ENCODE results near the gene GK.

Gene GK

GRCh38 chrX:30653415-30654131 is at the start of gene GK:
Gene GK (plus strand): TSS chrX:30653423. CDS start chrX:30653538, 115 bp downstream.
- Histone ChIP-seq H3K4me2 (peak within 1 kb of the TSS; percentile 82), H3K27ac (peak within 1 kb of the TSS; percentile 33; the same call in 1 of the 2 replicates), H3K4me3 (peak within 1 kb of the TSS; percentile 69), H3K9ac (peak within 1 kb of the TSS; percentile 73), H4K20me1 (no peaks in the 10 kb centered on the region), H3K9me3 (no peaks in the 10 kb centered on the region), H3K4me1 (peaks cover 11% of the 10 kb centered on the region; the same call in 1 of the 2 replicates), H3K27me3 (no peaks in the 10 kb centered on the region), H3K36me3 (no peaks in the 10 kb centered on the region)
- no peak for TF ChIP-seq Cebpa-rat (IDR thresholded peaks at IDR 0.05)

GRCh38 chrX:30607155-30607554 is 46.1 kb upstream of the GK start:
- no peaks in the 10 kb centered on the region for H4K20me1 ChIP-seq
- no peak for TF ChIP-seq Cebpa-rat (IDR thresholded peaks at IDR 0.05)
- no peak overlapping the region for H3K27ac ChIP-seq
- H3K9ac ChIP-seq, result no peak overlapping the region
- no peaks in the 10 kb centered on the region for H3K27me3 ChIP-seq
- H3K36me3 ChIP-seq, result no peaks in the 10 kb centered on the region
- H3K4me1 ChIP-seq, result no peaks in the 10 kb centered on the region
- no peak overlapping the region for H3K4me3 ChIP-seq
- H3K4me2 ChIP-seq, result no peak overlapping the region
- H3K9me3 ChIP-seq, result peaks cover 16% of the 10 kb centered on the region

DNA sequence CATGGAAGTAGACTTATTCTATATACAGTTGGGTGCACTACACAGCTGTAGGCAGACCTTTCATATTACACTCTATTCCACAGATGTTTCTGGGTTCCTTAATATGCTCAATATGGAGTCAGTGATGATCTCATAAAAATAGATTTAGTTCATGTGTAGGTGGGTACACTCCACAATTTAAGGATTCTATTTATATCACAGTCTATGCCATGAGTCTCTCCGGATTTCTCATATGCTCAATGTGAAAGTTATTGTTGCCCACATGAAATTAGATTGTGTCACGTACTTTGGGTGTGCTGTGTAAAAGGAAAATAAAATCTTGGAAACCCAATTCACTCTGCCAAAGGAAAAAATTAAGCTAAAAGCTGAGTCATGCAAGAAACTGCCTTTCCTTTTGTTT is 43.2 kb upstream of the GK start:
- H3K4me3 ChIP-seq, result no peak overlapping the region
- no peaks in the 10 kb centered on the region for H4K20me1 ChIP-seq
- H3K9ac ChIP-seq, result no peak overlapping the region
- no peaks in the 10 kb centered on the region for H3K4me1 ChIP-seq
- H3K27ac ChIP-seq, result no peak overlapping the region
- H3K36me3 ChIP-seq, result no peaks in the 10 kb centered on the region
- no peak overlapping the region for H3K4me2 ChIP-seq
- H3K9me3 ChIP-seq, result peaks cover 9% of the 10 kb centered on the region
- TF ChIP-seq Cebpa-rat (IDR thresholded peaks at IDR 0.05), result no peak
- H3K27me3 ChIP-seq, result no peaks in the 10 kb centered on the region

- no peak overlapping the region for H3K27ac ChIP-seq
- no peaks in the 10 kb centered on the region for H4K20me1 ChIP-seq
- H3K4me2 ChIP-seq, result no peak overlapping the region
- no peak for TF ChIP-seq Cebpa-rat (IDR thresholded peaks at IDR 0.05)
- H3K36me3 ChIP-seq, result no peaks in the 10 kb centered on the region
- H3K9me3 ChIP-seq, result peaks cover 16% of the 10 kb centered on the region
- no peak overlapping the region for H3K4me3 ChIP-seq
- H3K9ac ChIP-seq, result no peak overlapping the region
- no peaks in the 10 kb centered on the region for H3K27me3 ChIP-seq
- peaks cover 3% of the 10 kb centered on the region for H3K4me1 ChIP-seq
These were observed 41.0 kb upstream of the GK start for GRCh38 chrX:30612250-30612655.

DNA sequence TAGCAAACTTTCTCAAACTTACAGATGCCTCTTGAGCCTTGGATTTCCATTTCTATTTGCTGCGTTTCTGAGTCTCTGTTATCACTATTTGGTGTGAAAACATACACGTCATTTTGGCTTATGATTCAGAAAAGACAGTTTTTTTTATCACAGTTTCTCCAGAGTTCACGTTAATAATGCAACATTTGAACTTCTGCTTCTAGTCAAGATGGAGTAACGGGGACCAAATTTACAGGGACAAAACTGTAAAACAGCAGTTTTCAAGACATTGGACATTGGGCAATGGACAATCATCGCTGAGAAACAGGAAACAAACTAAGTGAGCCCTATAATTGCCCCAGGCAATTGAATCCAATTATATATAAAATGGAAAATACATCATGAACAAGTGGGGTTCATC is 39.5 kb upstream of the GK start:
- H3K36me3 ChIP-seq, result no peaks in the 10 kb centered on the region

DNA sequence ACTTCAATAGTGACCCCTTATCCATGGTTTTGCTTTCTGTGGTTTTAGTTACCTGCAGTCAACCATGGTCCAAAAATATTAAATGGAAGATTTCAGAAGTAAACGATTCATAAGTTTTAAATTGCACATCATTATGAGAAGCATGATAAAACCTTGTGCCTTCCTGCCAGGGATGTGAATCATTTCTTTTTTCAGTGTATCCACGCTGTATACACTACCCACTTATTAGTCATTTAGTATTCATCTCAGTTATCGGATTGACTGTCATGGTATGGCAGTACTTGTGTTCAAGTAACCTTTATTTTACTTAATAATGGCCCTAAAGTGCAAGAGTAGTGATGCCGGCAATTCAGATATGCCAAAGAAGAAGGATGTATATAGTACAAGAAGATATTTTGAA is 38.0 kb upstream of the GK start:
- H3K36me3 ChIP-seq, result no peaks in the 10 kb centered on the region
- H4K20me1 ChIP-seq, result no peaks in the 10 kb centered on the region
- H3K4me3 ChIP-seq, result no peak overlapping the region
- H3K9ac ChIP-seq, result no peak overlapping the region
- H3K4me1 ChIP-seq, result peaks cover 23% of the 10 kb centered on the region
- peaks cover 18% of the 10 kb centered on the region for H3K9me3 ChIP-seq
- no peak overlapping the region for H3K4me2 ChIP-seq
- no peaks in the 10 kb centered on the region for H3K27me3 ChIP-seq
- H3K27ac ChIP-seq, result no peak overlapping the region
- no peak for TF ChIP-seq Cebpa-rat (IDR thresholded peaks at IDR 0.05)

More for the DNA sequence above, 39.5 kb upstream of the GK start:
- H3K9me3 ChIP-seq, result peaks cover 18% of the 10 kb centered on the region
- H3K4me3 ChIP-seq, result no peak overlapping the region
- H4K20me1 ChIP-seq, result no peaks in the 10 kb centered on the region
- H3K9ac ChIP-seq, result no peak overlapping the region
- H3K4me1 ChIP-seq, result peaks cover 18% of the 10 kb centered on the region
- no peak overlapping the region for H3K4me2 ChIP-seq
- H3K27me3 ChIP-seq, result no peaks in the 10 kb centered on the region
- no peak overlapping the region for H3K27ac ChIP-seq
- TF ChIP-seq Cebpa-rat (IDR thresholded peaks at IDR 0.05), result no peak

DNA sequence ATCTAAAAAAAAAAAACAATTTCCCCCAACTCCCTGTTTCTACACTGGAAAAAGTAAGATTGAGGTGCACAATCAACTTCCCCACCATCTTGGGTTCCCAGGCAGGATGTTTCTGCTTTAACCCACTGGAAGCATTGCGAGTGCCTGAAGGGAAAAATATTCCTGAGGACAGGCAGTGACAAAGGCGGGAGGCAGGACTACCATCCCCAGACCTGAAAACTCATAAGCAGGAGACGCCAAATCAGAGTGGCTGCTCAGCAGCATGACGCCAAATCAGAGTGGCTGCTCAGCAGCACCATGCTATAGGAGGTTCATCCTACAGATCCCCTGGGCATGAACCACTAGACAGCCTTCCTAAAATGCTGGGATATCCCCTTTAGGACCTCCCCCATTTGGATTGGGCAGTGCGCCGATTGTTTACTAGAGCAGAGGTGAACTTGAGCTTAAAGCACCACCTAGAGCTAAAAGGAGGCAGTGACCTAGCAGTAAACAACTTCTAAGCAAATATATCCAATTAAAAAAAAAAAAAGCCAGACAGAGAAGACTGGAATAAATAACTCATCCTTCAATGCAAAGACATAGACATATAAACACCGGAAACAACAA is 35.0 kb upstream of the GK start:
- peak overlapping the region; percentile 43 for H3K4me3 ChIP-seq
- no peaks in the 10 kb centered on the region for H4K20me1 ChIP-seq
- H3K27ac ChIP-seq, result peak overlapping the region; percentile 69
- H3K4me2 ChIP-seq, result peak overlapping the region; percentile 94
- H3K27me3 ChIP-seq, result no peaks in the 10 kb centered on the region
- H3K4me1 ChIP-seq, result peaks cover 23% of the 10 kb centered on the region
- peak overlapping the region; percentile 43; the same call in 1 of the 2 replicates for H3K9ac ChIP-seq
- TF ChIP-seq Cebpa-rat (IDR thresholded peaks at IDR 0.05), result no peak
- no peaks in the 10 kb centered on the region for H3K36me3 ChIP-seq
- peaks cover 25% of the 10 kb centered on the region for H3K9me3 ChIP-seq

DNA sequence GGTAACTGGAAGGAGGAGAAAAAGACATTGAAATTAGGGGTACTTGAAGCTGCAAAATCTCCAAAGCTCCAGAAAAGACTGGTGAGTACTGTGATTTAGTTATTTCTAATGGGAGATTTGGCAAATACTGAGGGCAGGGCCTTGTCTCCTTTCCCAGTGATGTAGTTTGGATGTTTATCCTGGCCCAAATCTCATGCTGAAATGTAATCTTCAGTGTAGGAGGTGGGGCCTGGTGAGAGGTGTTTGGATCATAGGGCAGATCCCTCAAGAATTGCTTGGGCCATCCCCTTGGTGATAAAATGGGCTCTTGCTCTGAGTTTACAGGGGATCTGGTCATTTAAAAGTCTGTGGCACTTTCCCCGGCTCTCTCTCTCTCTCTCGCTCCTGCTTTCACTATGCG is 33.1 kb upstream of the GK start:
- no peak overlapping the region for H3K4me2 ChIP-seq
- no peak overlapping the region for H3K4me3 ChIP-seq
- no peaks in the 10 kb centered on the region for H3K27me3 ChIP-seq
- no peak for TF ChIP-seq Cebpa-rat (IDR thresholded peaks at IDR 0.05)
- H3K36me3 ChIP-seq, result no peaks in the 10 kb centered on the region
- H3K27ac ChIP-seq, result no peak overlapping the region
- peaks cover 23% of the 10 kb centered on the region for H3K4me1 ChIP-seq
- H4K20me1 ChIP-seq, result no peaks in the 10 kb centered on the region
- peaks cover 25% of the 10 kb centered on the region for H3K9me3 ChIP-seq
- no peak overlapping the region for H3K9ac ChIP-seq

DNA sequence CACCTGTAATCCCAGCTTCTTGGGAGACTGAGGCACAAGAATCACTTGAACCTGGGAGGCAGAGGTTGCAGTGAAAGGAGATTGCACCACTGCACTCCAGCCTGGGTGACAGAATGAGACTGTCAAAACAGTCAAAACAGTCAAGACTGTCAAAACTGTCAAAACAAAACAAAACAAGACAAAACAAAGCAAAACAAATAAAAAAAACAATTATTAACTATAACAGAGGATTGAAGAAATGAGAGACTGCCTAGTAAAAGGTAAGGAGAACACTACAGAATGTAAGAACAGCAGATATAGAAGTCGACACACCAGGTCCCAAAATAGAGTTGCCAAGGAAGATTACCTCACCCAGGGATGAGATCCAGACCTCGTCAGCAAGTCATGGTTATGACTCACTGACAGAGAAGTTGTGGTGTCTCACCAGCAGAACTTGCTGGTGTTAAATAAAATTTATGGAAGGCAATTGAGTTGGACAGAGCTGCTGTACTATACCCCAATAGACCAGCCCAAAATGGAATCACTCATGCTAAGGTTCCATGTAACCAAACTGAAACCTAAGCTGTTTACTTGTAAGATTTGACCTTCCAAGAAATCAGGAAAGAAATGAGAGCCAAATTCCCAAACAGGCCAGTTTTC is 32.1 kb upstream of the GK start:
- H4K20me1 ChIP-seq, result no peaks in the 10 kb centered on the region
- H3K36me3 ChIP-seq, result no peaks in the 10 kb centered on the region
- peaks cover 25% of the 10 kb centered on the region for H3K9me3 ChIP-seq
- H3K27ac ChIP-seq, result no peak overlapping the region
- H3K4me2 ChIP-seq, result no peak overlapping the region
- H3K4me1 ChIP-seq, result peaks cover 23% of the 10 kb centered on the region
- no peak overlapping the region for H3K9ac ChIP-seq
- H3K27me3 ChIP-seq, result no peaks in the 10 kb centered on the region
- H3K4me3 ChIP-seq, result no peak overlapping the region
- TF ChIP-seq Cebpa-rat (IDR thresholded peaks at IDR 0.05), result no peak

DNA sequence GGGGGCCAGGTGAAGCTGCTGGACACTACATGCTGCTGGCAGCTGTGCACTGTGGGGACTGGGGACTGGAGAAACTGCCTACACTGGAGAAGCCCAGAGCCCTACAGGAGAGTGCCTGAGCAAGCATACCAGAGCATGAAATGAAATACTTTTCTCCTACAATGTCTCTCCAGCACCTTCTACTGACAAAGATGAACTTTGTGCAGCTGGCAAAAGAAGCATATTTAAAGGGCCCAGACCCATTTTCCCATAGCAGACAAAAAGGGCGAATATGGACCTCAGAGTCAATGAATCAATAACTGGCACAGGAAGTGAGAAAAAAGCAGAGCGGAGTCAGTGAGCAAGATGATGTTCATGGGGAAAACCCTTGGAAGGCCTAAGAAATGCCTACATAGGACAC is 30.9 kb upstream of the GK start:
- Histone ChIP-seq H3K9ac (no peak overlapping the region), H4K20me1 (no peaks in the 10 kb centered on the region), H3K4me1 (peaks cover 19% of the 10 kb centered on the region), H3K9me3 (peaks cover 13% of the 10 kb centered on the region), H3K4me3 (no peak overlapping the region), H3K36me3 (no peaks in the 10 kb centered on the region), H3K27me3 (no peaks in the 10 kb centered on the region), H3K4me2 (no peak overlapping the region), H3K27ac (no peak overlapping the region)
- no peak for TF ChIP-seq Cebpa-rat (IDR thresholded peaks at IDR 0.05)
